K562 (cell line): ENCODE results near the gene WDR64. TPM values are rescaled to one million over a fixed set of nuclear protein-coding genes. Genes with fewer than 3 reads are reported as not detected.

Experiments
- ATAC-seq: fragments of 200-7000 bp; cut with Tn5 transposase; 3 replicates; pipeline ENCODE4 v1.9.1; 2020; ENCODE audit warnings: moderate library complexity
- BruUV-seq: library from RNA; stranded (reverse); fragments of 400-500 nt; replicated peaks from 2 replicates; lab custom pipeline; 2021; lab: Mats Ljungman, UMichigan
- CTCF ChIA-PET: fragments of 300-600 bp; formaldehyde crosslinking; extraction: SDS; loops from one replicate; lab custom pipeline; 2021; ENCODE audit warnings: low intra/inter-chr PET ratio; lab: Yijun Ruan, JAX
- POLR2A ChIA-PET: fragments of 300-600, 350-650 bp; sonication (Branson Sonifier 250); formaldehyde crosslinking; extraction: SDS; loops from one replicate; lab custom pipeline; 2021; ENCODE audit warnings: antibody characterized with exemption, inconsistent platforms; lab: Yijun Ruan, JAX
- DNase-seq, 4 experiments: peaks; one replicate each; pipeline versions ENCODE4 v3.0.0 to v3.0.0-alpha.2; 2011 to 2018; ENCODE audit warnings: low spot score in 3 of 4, mixed read lengths in 3 of 4; ENCODE audit errors: extremely low read depth in 1 of 4
- FAIRE-seq: peaks from 2 replicates; lab custom pipeline; 2011; peaks lifted over from hg19 to GRCh38; lab: Jason Lieb, UNC
- H2AFZ ChIP-seq: 2 replicates; pipeline ENCODE4 v1.6.0; 2011; ENCODE audit warnings: low read depth, low read length, control low read depth, inconsistent platforms
- H3K27ac ChIP-seq: fragments of 200-600 bp; 3 replicates; pipeline ENCODE4 v1.8.0; 2011; ENCODE audit warnings: low read depth, mild to moderate bottlenecking, control low read depth, inconsistent platforms, low read length, moderate library complexity, mixed read lengths; ENCODE audit errors: extremely low read depth
- H3K27me3 ChIP-seq, 2 experiments: fragments of 300-600 bp in 1 of 2; 2 replicates in 1 of 2; 3 replicates in 1 of 2; pipeline versions ENCODE4 v1.6.0 to v1.8.0; 2011; ENCODE audit warnings: inconsistent platforms in 2 of 2, low read length in 2 of 2, mild to moderate bottlenecking in 1 of 2, mixed read lengths in 1 of 2, moderate library complexity in 1 of 2; ENCODE audit not compliant: control insufficient read depth in 2 of 2, insufficient read depth in 2 of 2
- H3K36me3 ChIP-seq: fragments of 300-600 bp; 3 replicates; pipeline ENCODE4 v1.8.0; 2011; ENCODE audit warnings: mild to moderate bottlenecking, low read length, inconsistent platforms; ENCODE audit not compliant: control insufficient read depth, insufficient read depth
- H3K4me1 ChIP-seq, 2 experiments: fragments of 200-600 bp in 1 of 2; replicated peaks in 1 of 2; 2 replicates in 1 of 2; 3 replicates in 1 of 2; pipeline versions ENCODE4 v1.5.1 to v1.8.0; 2011; ENCODE audit warnings: inconsistent platforms in 2 of 2, low read length in 2 of 2, mild to moderate bottlenecking in 1 of 2, mixed read lengths in 1 of 2, moderate library complexity in 1 of 2; ENCODE audit not compliant: control insufficient read depth in 2 of 2, insufficient read depth in 2 of 2
- H3K4me2 ChIP-seq: 2 replicates; pipeline ENCODE4 v1.6.1; 2011; ENCODE audit warnings: low read length, control low read depth, inconsistent platforms, mixed read lengths; ENCODE audit not compliant: insufficient read depth
- H3K4me3 ChIP-seq: fragments of 200-600 bp; sonication (generic), shearing (Covaris generic); 2 replicates; pipeline ENCODE4 v1.5.1; 2016; ENCODE audit warnings: control low read depth, inconsistent platforms
- H3K79me2 ChIP-seq: fragments of 200-600 bp; 3 replicates; pipeline ENCODE4 v1.8.0; 2011; ENCODE audit warnings: low read length, inconsistent platforms; ENCODE audit not compliant: control insufficient read depth, insufficient read depth
- H3K9ac ChIP-seq, 2 experiments: 2 replicates each; pipeline versions ENCODE4 v1.6.0 to v1.6.1; 2011; ENCODE audit warnings: low read depth in 2 of 2, low read length in 2 of 2, control low read depth in 1 of 2, inconsistent platforms in 1 of 2, mild to moderate bottlenecking in 1 of 2, mixed read lengths in 1 of 2; ENCODE audit not compliant: insufficient read depth in 1 of 2
- H3K9me1 ChIP-seq: one replicate; pipeline ENCODE4 v1.6.0; 2011; ENCODE audit warnings: inconsistent platforms, mild to moderate bottlenecking, low read length, moderate library complexity; ENCODE audit not compliant: control insufficient read depth, insufficient read depth
- H3K9me3 ChIP-seq: replicated peaks from 2 replicates; pipeline ENCODE4 v1.5.1; 2011; ENCODE audit warnings: low read depth, low read length, inconsistent platforms; ENCODE audit not compliant: control insufficient read depth, insufficient read depth
- H4K20me1 ChIP-seq: replicated peaks from 2 replicates; pipeline ENCODE4 v1.6.1; 2011; ENCODE audit warnings: low read length, inconsistent platforms, mixed read lengths; ENCODE audit not compliant: control insufficient read depth, insufficient read depth
- KAT7 ChIP-seq: sonication (generic); formaldehyde crosslinking; IDR thresholded peaks from 2 replicates; pipeline ENCODE4 v1.8.0; 2022; ENCODE audit warnings: missing genetic modification reagents, mild to moderate bottlenecking, borderline replicate concordance
- KLF16 ChIP-seq: IDR thresholded peaks from 2 replicates; pipeline ENCODE4 v1.6.1; 2016; ENCODE audit warnings: antibody characterized with exemption
- MCM7 ChIP-seq, 2 experiments: fragments of 450-650 bp; IDR thresholded peaks; 2 replicates each; pipeline ENCODE4 v1.6.1; 2016 to 2018
- MXI1 ChIP-seq: IDR thresholded peaks from 2 replicates; pipeline ENCODE4 v1.6.1; 2011; ENCODE audit warnings: low read depth, mild to moderate bottlenecking, improper control_type of control experiment, low read length
- ZKSCAN3 ChIP-seq: fragments of 250-450 bp; sonication (Bioruptor Pico); IDR thresholded peaks from 2 replicates; pipeline ENCODE4 v1.4.0; 2020
- WGBS: fragments of 100-300 bp; shearing (Covaris generic); methylation state at CpG from one replicate; pipeline ENCODE4 v1.1.6; 2016; ENCODE audit warnings: low coverage, mixed read lengths; ENCODE audit not compliant: insufficient coverage; ENCODE audit errors: missing lambda C conversion rate; 5-methylcytosine and 5-hydroxymethylcytosine counted together
- in situ Hi-C: fragments of 300-500 bp; cut with MboI; formaldehyde crosslinking; loops from 4 replicates; pipeline ENCODE4 v1.15.0; 2018; ENCODE audit warnings: inconsistent platforms, mixed read lengths
- intact Hi-C: fragments of 100-400 bp; cut with micrococcal nuclease; formaldehyde crosslinking; loops from 2 replicates; pipeline ENCODE4 v1.14.2; 2022
- polyA plus RNA-seq, 8 experiments: library from polyadenylated mRNA; depleted of rRNA in 4 of 8; stranded (reverse) in 5 of 8; unstranded in 3 of 8; fragments of >200 nt; fragmentation: Nextera tagmentation in 2 of 8; fragmentation: Illumina TruSeq in 1 of 8; extraction: Ambion mirVana in 2 of 8; extraction: Trizol in 1 of 8; gene quantifications; 2 replicates each; pipeline versions ENCODE4 v1.2.1 to v1.2.3, GENCODE V29; 2011 to 2014; ENCODE audit warnings: inconsistent platforms in 1 of 8, missing spikeins in 1 of 8
- total RNA-seq, 7 experiments: library from RNA; depleted of rRNA in 6 of 7; stranded (reverse); fragments of >200 nt in 6 of 7; fragmentation: Illumina TruSeq in 2 of 7; extraction: Trizol in 2 of 7; gene quantifications; 2 replicates each; pipeline versions ENCODE4 v1.2.1 to v1.2.3, GENCODE V29; 2011 to 2021; ENCODE audit warnings: low replicate concordance in 1 of 7
- TF ChIP-seq, protein P1 (sequence below): fragments of 200-600 bp; sonication (generic); IDR thresholded peaks from one replicate; pipeline ENCODE4 v1.6.1; 2012; ENCODE audit warnings: mild to moderate bottlenecking, low read depth, low read length, inconsistent platforms
- TF ChIP-seq, protein P2 (sequence below): fragments of 450-650 bp; IDR thresholded peaks from one replicate; pipeline ENCODE4 v1.6.1; 2018; ENCODE audit warnings: mild to moderate bottlenecking, moderate library complexity; ENCODE audit not compliant: partially characterized antibody
- TF ChIP-seq, protein P3 (sequence below): sonication (generic); formaldehyde crosslinking; IDR thresholded peaks from 2 replicates; pipeline ENCODE4 v1.5.0; 2020; ENCODE audit warnings: missing genetic modification reagents

Gene WDR64
- total and polyA plus RNA-seq, 9 of the 15 experiments (the other 6 are each of a cell fraction or from before 2014, with no cell fraction given), result 0.06 to 0.29 (median 0.19) TPM; not detected in 5

DNA sequence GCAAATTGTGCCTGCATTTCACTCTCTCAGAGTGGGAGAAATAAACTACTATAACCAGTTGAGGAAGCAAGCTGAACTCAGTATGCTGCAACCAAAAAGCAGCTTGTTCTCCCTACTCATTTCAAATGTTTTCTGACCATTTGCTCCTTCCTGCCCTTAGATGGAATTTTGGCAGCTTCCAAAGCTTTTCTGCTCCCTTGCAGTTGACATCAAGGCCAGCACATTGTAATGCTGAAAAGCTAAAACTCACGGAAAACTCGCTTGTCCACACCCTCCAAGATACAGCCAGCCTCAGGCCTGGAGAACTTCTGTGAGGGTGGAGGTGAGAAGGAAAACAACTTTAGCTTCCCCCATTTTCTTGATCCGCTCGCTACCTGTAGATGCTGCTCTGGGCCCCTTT lies 6.9 kb upstream of the WDR64 start:
- H3K9me3 ChIP-seq, result peaks cover 22% of the 10 kb centered on the region
- no peak overlapping the region for H3K4me2 ChIP-seq
- BruUV-seq, result no TSS peak
- in situ Hi-C loops, result no loop called here
- H3K27me3 ChIP-seq, result no peaks in the 10 kb centered on the region
- no peaks in the 10 kb centered on the region for H4K20me1 ChIP-seq
- intact Hi-C loops, result no loop called here
- H3K4me1 ChIP-seq, result peaks cover 4 to 6% of the 10 kb centered on the region in 2 experiments
- CTCF ChIA-PET, result no interaction called here
- H3K27ac ChIP-seq, result no peak overlapping the region
- no peaks in the 10 kb centered on the region for H3K9me1 ChIP-seq
- H2AFZ ChIP-seq, result 0 out of 2 replicates have a peak overlapping the region, but pooled peaks have one; percentile 5
- 70% methylated on average over 4 of the region's 4 CpGs for WGBS
- no peak overlapping the region for H3K4me3 ChIP-seq
- POLR2A ChIA-PET, result interaction anchor here (0.6 to 1.5 kb wide), 4 partner anchors 9 to 1852 kb away, joined by 3 to 4 read pairs (median 3); no protein-coding TSS in a partner anchor
- FAIRE-seq, result no peak
- H3K36me3 ChIP-seq, result no peaks in the 10 kb centered on the region
- no peak overlapping the region for H3K9ac ChIP-seq
- ATAC-seq, result no peak
- DNase-seq, result no peak
- no peaks in the 10 kb centered on the region for H3K79me2 ChIP-seq
- TF ChIP-seq KLF16 (no peak), MCM7 (IDR thresholded peaks at IDR 0.05) (no peak), KAT7 (no peak), ZKSCAN3 (CRISPR knock-in tag) (no peak), MXI1 (no peak)
- TF ChIP-seq, protein P1, sequence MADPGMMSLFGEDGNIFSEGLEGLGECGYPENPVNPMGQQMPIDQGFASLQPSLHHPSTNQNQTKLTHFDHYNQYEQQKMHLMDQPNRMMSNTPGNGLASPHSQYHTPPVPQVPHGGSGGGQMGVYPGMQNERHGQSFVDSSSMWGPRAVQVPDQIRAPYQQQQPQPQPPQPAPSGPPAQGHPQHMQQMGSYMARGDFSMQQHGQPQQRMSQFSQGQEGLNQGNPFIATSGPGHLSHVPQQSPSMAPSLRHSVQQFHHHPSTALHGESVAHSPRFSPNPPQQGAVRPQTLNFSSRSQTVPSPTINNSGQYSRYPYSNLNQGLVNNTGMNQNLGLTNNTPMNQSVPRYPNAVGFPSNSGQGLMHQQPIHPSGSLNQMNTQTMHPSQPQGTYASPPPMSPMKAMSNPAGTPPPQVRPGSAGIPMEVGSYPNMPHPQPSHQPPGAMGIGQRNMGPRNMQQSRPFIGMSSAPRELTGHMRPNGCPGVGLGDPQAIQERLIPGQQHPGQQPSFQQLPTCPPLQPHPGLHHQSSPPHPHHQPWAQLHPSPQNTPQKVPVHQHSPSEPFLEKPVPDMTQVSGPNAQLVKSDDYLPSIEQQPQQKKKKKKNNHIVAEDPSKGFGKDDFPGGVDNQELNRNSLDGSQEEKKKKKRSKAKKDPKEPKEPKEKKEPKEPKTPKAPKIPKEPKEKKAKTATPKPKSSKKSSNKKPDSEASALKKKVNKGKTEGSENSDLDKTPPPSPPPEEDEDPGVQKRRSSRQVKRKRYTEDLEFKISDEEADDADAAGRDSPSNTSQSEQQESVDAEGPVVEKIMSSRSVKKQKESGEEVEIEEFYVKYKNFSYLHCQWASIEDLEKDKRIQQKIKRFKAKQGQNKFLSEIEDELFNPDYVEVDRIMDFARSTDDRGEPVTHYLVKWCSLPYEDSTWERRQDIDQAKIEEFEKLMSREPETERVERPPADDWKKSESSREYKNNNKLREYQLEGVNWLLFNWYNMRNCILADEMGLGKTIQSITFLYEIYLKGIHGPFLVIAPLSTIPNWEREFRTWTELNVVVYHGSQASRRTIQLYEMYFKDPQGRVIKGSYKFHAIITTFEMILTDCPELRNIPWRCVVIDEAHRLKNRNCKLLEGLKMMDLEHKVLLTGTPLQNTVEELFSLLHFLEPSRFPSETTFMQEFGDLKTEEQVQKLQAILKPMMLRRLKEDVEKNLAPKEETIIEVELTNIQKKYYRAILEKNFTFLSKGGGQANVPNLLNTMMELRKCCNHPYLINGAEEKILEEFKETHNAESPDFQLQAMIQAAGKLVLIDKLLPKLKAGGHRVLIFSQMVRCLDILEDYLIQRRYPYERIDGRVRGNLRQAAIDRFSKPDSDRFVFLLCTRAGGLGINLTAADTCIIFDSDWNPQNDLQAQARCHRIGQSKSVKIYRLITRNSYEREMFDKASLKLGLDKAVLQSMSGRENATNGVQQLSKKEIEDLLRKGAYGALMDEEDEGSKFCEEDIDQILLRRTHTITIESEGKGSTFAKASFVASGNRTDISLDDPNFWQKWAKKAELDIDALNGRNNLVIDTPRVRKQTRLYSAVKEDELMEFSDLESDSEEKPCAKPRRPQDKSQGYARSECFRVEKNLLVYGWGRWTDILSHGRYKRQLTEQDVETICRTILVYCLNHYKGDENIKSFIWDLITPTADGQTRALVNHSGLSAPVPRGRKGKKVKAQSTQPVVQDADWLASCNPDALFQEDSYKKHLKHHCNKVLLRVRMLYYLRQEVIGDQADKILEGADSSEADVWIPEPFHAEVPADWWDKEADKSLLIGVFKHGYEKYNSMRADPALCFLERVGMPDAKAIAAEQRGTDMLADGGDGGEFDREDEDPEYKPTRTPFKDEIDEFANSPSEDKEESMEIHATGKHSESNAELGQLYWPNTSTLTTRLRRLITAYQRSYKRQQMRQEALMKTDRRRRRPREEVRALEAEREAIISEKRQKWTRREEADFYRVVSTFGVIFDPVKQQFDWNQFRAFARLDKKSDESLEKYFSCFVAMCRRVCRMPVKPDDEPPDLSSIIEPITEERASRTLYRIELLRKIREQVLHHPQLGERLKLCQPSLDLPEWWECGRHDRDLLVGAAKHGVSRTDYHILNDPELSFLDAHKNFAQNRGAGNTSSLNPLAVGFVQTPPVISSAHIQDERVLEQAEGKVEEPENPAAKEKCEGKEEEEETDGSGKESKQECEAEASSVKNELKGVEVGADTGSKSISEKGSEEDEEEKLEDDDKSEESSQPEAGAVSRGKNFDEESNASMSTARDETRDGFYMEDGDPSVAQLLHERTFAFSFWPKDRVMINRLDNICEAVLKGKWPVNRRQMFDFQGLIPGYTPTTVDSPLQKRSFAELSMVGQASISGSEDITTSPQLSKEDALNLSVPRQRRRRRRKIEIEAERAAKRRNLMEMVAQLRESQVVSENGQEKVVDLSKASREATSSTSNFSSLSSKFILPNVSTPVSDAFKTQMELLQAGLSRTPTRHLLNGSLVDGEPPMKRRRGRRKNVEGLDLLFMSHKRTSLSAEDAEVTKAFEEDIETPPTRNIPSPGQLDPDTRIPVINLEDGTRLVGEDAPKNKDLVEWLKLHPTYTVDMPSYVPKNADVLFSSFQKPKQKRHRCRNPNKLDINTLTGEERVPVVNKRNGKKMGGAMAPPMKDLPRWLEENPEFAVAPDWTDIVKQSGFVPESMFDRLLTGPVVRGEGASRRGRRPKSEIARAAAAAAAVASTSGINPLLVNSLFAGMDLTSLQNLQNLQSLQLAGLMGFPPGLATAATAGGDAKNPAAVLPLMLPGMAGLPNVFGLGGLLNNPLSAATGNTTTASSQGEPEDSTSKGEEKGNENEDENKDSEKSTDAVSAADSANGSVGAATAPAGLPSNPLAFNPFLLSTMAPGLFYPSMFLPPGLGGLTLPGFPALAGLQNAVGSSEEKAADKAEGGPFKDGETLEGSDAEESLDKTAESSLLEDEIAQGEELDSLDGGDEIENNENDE, result no peak
- TF ChIP-seq, protein P2, sequence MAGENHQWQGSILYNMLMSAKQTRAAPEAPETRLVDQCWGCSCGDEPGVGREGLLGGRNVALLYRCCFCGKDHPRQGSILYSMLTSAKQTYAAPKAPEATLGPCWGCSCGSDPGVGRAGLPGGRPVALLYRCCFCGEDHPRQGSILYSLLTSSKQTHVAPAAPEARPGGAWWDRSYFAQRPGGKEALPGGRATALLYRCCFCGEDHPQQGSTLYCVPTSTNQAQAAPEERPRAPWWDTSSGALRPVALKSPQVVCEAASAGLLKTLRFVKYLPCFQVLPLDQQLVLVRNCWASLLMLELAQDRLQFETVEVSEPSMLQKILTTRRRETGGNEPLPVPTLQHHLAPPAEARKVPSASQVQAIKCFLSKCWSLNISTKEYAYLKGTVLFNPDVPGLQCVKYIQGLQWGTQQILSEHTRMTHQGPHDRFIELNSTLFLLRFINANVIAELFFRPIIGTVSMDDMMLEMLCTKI, result no peak
- TF ChIP-seq, protein P3, sequence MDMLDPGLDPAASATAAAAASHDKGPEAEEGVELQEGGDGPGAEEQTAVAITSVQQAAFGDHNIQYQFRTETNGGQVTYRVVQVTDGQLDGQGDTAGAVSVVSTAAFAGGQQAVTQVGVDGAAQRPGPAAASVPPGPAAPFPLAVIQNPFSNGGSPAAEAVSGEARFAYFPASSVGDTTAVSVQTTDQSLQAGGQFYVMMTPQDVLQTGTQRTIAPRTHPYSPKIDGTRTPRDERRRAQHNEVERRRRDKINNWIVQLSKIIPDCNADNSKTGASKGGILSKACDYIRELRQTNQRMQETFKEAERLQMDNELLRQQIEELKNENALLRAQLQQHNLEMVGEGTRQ (CRISPR knock-in tag), result no peak
